Right lobe of liver (tissue), 4 donors: ENCODE results near the gene ACSS1.

Source experiments
- POLR2A ChIP-seq: fragments of 450-650 bp; IDR thresholded peaks from one replicate; pipeline ENCODE4 v1.6.1; 2017; ENCODE audit warnings: antibody characterized with exemption, mild to moderate bottlenecking
- TF ChIP-seq, protein P1 (sequence below), 4 donors: fragments of 200-600 bp in 3 of 4; fragments of 450-650 bp in 1 of 4; IDR thresholded peaks; one replicate each; pipeline versions ENCODE4 v1.5.1 to v1.8.0; 2016 to 2022; ENCODE audit warnings: antibody characterized with exemption in 4 of 4, mild to moderate bottlenecking in 2 of 4
- donor health status: DM: no; HTN: no; CAD: no.
- donor health status: DM: no; HTN: no; CAD: no.
- donor health status: DM: no; HTN: yes; CAD: no.

DNA sequence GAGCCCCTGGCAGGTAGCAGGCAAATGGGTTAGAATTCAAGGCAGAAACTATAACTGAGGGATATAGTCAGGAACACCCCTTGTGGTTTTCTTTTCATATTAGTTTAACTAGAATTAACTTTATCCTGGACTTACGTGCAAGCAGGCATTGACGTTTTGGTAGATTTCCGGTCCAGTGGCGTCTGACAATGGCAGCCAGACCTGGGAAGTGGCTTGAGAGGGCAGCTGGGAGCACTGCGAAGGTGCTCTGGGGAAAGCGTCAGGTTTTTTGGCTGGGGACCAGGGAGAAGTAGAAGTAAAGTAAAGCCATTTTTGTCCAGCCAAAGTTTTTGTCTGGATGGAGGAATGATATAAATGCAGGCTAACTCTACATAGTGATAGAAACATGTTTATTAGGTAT is 8.4 kb upstream of the ACSS1 start:
- TF ChIP-seq POLR2A: no peak
- TF ChIP-seq, protein P1, sequence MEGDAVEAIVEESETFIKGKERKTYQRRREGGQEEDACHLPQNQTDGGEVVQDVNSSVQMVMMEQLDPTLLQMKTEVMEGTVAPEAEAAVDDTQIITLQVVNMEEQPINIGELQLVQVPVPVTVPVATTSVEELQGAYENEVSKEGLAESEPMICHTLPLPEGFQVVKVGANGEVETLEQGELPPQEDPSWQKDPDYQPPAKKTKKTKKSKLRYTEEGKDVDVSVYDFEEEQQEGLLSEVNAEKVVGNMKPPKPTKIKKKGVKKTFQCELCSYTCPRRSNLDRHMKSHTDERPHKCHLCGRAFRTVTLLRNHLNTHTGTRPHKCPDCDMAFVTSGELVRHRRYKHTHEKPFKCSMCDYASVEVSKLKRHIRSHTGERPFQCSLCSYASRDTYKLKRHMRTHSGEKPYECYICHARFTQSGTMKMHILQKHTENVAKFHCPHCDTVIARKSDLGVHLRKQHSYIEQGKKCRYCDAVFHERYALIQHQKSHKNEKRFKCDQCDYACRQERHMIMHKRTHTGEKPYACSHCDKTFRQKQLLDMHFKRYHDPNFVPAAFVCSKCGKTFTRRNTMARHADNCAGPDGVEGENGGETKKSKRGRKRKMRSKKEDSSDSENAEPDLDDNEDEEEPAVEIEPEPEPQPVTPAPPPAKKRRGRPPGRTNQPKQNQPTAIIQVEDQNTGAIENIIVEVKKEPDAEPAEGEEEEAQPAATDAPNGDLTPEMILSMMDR (IDR thresholded peaks at IDR 0.05): no peak
